ENCODE results near the gene MYL12B.

Gene MYL12B

DNA sequence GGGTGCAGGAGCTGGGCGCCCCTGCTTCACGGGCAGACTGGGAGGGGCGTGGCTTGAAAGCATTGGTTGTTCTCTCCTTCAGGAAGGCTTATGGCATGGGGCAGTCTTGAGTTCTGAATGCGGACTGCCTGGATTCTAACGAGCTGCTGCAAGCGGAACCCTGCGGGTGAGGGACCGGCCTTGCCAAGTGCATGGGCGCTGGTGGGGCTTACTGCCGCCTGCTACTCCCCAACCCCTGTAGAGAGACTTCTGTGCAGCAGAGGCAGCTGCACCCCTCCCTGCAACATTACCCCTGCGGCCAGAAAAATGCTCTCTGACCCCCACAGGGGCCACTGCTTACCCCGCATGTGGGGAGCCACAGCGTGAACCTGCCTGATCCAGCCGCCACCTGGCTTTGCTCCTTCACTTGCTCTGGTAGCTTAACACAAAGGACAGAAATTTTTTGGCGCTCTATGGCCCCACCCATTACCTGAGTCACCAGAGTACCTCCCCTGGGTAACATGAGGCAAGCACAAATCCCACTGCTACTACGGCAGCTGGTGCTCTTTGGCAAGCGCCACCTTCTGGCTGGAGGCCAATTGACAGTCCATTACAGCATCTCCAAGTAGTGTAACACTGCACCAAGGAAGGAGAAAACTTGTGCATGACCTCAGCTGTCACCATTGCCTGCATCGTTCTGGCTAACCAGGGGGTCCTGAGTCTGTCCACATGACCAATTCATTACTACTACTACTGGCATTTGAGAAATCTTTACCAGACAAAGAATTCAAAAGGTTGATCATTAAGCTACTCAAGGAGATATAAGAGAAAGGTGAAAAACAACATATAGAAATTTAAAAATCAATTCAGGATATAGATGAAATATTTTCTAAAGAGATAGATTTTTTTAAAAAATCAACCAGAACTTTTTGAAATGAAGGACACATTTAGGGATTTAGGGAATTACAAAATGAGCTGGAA is 35.4 kb downstream of the MYL12B start:
- peak overlapping the region; percentile 85 for H3K27ac ChIP-seq (ENCODE audit: extremely low read depth, low read depth, low read length)
- H3K4me3 ChIP-seq (ENCODE audit: low read depth, low read length): peak overlapping the region; percentile 59
- no peaks in the 10 kb centered on the region; the same call in 1 of the 2 replicates for H3K9me3 ChIP-seq (ENCODE audit: control insufficient read depth, insufficient read depth, low read depth, low read length)
- H3K4me1 ChIP-seq (ENCODE audit: control insufficient read depth, insufficient read depth, low read length): peaks cover 4% of the 10 kb centered on the region; the same call in 1 of the 2 replicates
- no peaks in the 10 kb centered on the region for H3K36me3 ChIP-seq (ENCODE audit: control insufficient read depth in 2 of 2, insufficient read depth in 1 of 2, low read length in 2 of 2)
- ChIA-PET POLR2A (interaction anchor here (0.6 to 2.0 kb wide), 22 partner anchors 9 to 395 kb away, joined by 3 to 26 read pairs (median 5); partner anchors contain the start of genes MYL12A and TGIF1), CTCF (interaction anchor here (0.6 to 2.6 kb wide), 46 partner anchors 9 to 796 kb away, joined by 3 to 21 read pairs (median 4); no protein-coding TSS in a partner anchor)
- TF ChIP-seq ZNF10 (tag by site-specific recombination; IDR thresholded peaks at IDR 0.05) (peak; percentile 76; the same call in 1 of the 2 replicates), OSR2 (tag by site-specific recombination; IDR thresholded peaks at IDR 0.05) (peak; percentile 73), ZNF19 (tag by site-specific recombination; IDR thresholded peaks at IDR 0.05; ENCODE audit: low read depth) (peak; percentile 42; the same call in 1 of the 2 replicates), ZNF571 (tag by site-specific recombination; IDR thresholded peaks at IDR 0.05) (no peak), ZNF221 (tag by site-specific recombination; IDR thresholded peaks at IDR 0.05; ENCODE audit: borderline replicate concordance) (no peak), IKZF3 (tag by site-specific recombination; IDR thresholded peaks at IDR 0.05) (no peak), ZNF544 (tag by site-specific recombination; IDR thresholded peaks at IDR 0.05) (no peak), REPIN1 (tag by site-specific recombination; IDR thresholded peaks at IDR 0.05; ENCODE audit: low read depth) (no peak), ZNF140 (tag by site-specific recombination; IDR thresholded peaks at IDR 0.05) (no peak), ZNF426 (tag by site-specific recombination; IDR thresholded peaks at IDR 0.05) (no peak), FEZF1 (tag by site-specific recombination; IDR thresholded peaks at IDR 0.05) (peak; percentile 45), ZNF530 (tag by site-specific recombination; IDR thresholded peaks at IDR 0.05; ENCODE audit: low read depth) (no peak), GFI1B (tag by site-specific recombination; IDR thresholded peaks at IDR 0.05) (0 out of 2 replicates have a peak, but pooled peaks have one; percentile 37), EGR2 (tag by site-specific recombination; IDR thresholded peaks at IDR 0.05; ENCODE audit: low read depth) (no peak), ZNF626 (tag by site-specific recombination; IDR thresholded peaks at IDR 0.05) (peak; percentile 75; the same call in 1 of the 2 replicates), ZNF239 (tag by site-specific recombination; IDR thresholded peaks at IDR 0.05) (0 out of 2 replicates have a peak, but pooled peaks have one; percentile 50), ZNF223 (tag by site-specific recombination; IDR thresholded peaks at IDR 0.05) (peak; percentile 70; the same call in 1 of the 2 replicates), ZNF670 (tag by site-specific recombination; IDR thresholded peaks at IDR 0.05; ENCODE audit: low read depth) (no peak), ZFHX2 (tag by site-specific recombination; conservative IDR thresholded peaks at IDR 0.05) (peak; percentile 34; the same call in 1 of the 2 replicates), KLF7 (tag by site-specific recombination; IDR thresholded peaks at IDR 0.05; ENCODE audit: borderline replicate concordance) (peak; percentile 73; the same call in 1 of the 2 replicates), ZNF157 (tag by site-specific recombination; IDR thresholded peaks at IDR 0.05) (no peak), ZNF664 (tag by site-specific recombination; IDR thresholded peaks at IDR 0.05) (no peak), ZSCAN23 (tag by site-specific recombination; IDR thresholded peaks at IDR 0.05) (no peak), ZNF843 (tag by site-specific recombination; IDR thresholded peaks at IDR 0.05) (peak; percentile 64; the same call in 1 of the 2 replicates), KLF1 (tag by site-specific recombination; IDR thresholded peaks at IDR 0.05) (peak; percentile 84), ZNF114 (tag by site-specific recombination; IDR thresholded peaks at IDR 0.05) (no peak), ZBTB17 (tag by site-specific recombination; IDR thresholded peaks at IDR 0.05) (peak; percentile 65)
- TF ChIP-seq, protein P1, sequence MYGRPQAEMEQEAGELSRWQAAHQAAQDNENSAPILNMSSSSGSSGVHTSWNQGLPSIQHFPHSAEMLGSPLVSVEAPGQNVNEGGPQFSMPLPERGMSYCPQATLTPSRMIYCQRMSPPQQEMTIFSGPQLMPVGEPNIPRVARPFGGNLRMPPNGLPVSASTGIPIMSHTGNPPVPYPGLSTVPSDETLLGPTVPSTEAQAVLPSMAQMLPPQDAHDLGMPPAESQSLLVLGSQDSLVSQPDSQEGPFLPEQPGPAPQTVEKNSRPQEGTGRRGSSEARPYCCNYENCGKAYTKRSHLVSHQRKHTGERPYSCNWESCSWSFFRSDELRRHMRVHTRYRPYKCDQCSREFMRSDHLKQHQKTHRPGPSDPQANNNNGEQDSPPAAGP (tag by site-specific recombination; IDR thresholded peaks at IDR 0.05): peak; percentile 74
- TF ChIP-seq, protein P2, sequence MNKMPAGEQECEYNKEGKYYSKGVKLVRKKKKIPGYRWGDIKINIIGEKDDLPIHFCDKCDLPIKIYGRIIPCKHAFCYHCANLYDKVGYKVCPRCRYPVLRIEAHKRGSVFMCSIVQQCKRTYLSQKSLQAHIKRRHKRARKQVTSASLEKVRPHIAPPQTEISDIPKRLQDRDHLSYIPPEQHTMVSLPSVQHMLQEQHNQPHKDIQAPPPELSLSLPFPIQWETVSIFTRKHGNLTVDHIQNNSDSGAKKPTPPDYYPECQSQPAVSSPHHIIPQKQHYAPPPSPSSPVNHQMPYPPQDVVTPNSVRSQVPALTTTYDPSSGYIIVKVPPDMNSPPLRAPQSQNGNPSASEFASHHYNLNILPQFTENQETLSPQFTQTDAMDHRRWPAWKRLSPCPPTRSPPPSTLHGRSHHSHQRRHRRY (tag by site-specific recombination; IDR thresholded peaks at IDR 0.05): no peak
- TF ChIP-seq, protein P3, sequence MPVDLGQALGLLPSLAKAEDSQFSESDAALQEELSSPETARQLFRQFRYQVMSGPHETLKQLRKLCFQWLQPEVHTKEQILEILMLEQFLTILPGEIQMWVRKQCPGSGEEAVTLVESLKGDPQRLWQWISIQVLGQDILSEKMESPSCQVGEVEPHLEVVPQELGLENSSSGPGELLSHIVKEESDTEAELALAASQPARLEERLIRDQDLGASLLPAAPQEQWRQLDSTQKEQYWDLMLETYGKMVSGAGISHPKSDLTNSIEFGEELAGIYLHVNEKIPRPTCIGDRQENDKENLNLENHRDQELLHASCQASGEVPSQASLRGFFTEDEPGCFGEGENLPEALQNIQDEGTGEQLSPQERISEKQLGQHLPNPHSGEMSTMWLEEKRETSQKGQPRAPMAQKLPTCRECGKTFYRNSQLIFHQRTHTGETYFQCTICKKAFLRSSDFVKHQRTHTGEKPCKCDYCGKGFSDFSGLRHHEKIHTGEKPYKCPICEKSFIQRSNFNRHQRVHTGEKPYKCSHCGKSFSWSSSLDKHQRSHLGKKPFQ (tag by site-specific recombination; IDR thresholded peaks at IDR 0.05): no peak
- TF ChIP-seq, protein P4, sequence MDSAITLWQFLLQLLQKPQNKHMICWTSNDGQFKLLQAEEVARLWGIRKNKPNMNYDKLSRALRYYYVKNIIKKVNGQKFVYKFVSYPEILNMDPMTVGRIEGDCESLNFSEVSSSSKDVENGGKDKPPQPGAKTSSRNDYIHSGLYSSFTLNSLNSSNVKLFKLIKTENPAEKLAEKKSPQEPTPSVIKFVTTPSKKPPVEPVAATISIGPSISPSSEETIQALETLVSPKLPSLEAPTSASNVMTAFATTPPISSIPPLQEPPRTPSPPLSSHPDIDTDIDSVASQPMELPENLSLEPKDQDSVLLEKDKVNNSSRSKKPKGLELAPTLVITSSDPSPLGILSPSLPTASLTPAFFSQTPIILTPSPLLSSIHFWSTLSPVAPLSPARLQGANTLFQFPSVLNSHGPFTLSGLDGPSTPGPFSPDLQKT (IDR thresholded peaks at IDR 0.05; ENCODE audit: borderline replicate concordance, low read depth, low read length): no peak
- TF ChIP-seq, protein P5, sequence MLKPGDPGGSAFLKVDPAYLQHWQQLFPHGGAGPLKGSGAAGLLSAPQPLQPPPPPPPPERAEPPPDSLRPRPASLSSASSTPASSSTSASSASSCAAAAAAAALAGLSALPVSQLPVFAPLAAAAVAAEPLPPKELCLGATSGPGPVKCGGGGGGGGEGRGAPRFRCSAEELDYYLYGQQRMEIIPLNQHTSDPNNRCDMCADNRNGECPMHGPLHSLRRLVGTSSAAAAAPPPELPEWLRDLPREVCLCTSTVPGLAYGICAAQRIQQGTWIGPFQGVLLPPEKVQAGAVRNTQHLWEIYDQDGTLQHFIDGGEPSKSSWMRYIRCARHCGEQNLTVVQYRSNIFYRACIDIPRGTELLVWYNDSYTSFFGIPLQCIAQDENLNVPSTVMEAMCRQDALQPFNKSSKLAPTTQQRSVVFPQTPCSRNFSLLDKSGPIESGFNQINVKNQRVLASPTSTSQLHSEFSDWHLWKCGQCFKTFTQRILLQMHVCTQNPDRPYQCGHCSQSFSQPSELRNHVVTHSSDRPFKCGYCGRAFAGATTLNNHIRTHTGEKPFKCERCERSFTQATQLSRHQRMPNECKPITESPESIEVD (tag by site-specific recombination; IDR thresholded peaks at IDR 0.05): no peak

Measured in HEK293 (cell line).